T-helper 2 cell treated with Interferon-gamma antibody and Interleukin-4, amounts not matched to agents 5 μg/mL and 100 μg/mL, for 36 hours (primary cell): ENCODE data around the gene TRPM3.
"Not testable (repeated sequence)": the region's sequence is repeated elsewhere in the genome, so short reads cannot be mapped to it uniquely, and the experiment has no call there.

Source experiments
- DNase-seq: peaks from one replicate; pipeline ENCODE4 v3.0.0; 2021; ENCODE audit warnings: low spot score
- H3K27ac Mint-ChIP-seq: one replicate; pipeline ENCODE4 v1.8.0; 2021; ENCODE audit warnings: mild to moderate bottlenecking, mixed read lengths
- H3K27me3 Mint-ChIP-seq: one replicate; pipeline ENCODE4 v1.8.0; 2021; ENCODE audit warnings: low read depth, mixed read lengths
- H3K36me3 Mint-ChIP-seq: one replicate; pipeline ENCODE4 v1.8.0; 2021; ENCODE audit warnings: low read depth, mixed read lengths
- H3K4me1 Mint-ChIP-seq: one replicate; pipeline ENCODE4 v1.8.0; 2021; ENCODE audit warnings: low read depth, mixed read lengths
- H3K4me3 Mint-ChIP-seq: one replicate; pipeline ENCODE4 v1.8.0; 2022; ENCODE audit warnings: mild to moderate bottlenecking, moderate library complexity, mixed read lengths
- H3K9me3 Mint-ChIP-seq: one replicate; pipeline ENCODE4 v1.8.0; 2021; ENCODE audit warnings: mixed read lengths

TRPM3 gene

DNA sequence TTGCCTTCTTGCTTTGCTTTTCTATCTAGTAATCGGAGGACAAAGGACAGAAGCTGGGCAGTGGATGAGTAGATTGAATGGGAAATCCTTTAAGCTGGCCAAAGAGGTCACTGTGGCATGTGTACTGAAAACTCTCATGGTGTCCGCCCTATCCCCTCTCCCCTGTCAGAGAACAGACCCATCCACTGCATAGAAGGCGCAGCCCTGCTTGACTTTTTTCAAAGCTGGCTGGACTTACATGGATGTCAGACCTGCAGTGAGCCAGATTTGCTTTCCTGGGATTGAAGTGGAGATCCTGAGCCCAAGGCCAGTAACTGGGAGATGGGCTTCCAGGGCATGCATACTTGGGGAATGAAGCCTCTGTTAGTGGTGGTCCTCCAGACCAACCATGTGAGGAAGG is 329.5 kb downstream of the TRPM3 start:
- DNase-seq: no peak
- Mint-ChIP-seq H3K4me1 (no peaks in the 10 kb centered on the region), H3K27me3 (no peaks in the 10 kb centered on the region), H3K36me3 (no peaks in the 10 kb centered on the region), H3K27ac (no peak overlapping the region), H3K4me3 (no peak overlapping the region), H3K9me3 (no peaks in the 10 kb centered on the region)

DNA sequence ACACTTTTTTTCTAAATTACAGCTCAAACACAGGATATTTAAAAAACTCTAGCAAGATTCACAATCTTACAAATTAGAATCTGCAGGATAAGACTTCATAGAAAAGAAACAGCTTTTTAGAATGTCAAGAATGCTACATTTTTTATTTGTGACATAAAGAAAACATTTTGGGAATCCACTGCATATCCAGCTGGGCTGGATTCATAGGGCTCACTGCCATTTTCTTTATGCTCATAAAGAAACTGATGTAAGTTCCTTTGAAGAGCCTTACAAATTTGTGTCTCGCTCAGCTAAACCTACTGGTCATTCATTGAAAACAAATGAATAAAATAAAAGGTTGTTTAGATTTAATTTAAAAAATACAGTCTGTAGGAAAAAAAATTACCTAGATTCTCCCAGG is 332.3 kb downstream of the TRPM3 start:
- no peak for DNase-seq

DNA sequence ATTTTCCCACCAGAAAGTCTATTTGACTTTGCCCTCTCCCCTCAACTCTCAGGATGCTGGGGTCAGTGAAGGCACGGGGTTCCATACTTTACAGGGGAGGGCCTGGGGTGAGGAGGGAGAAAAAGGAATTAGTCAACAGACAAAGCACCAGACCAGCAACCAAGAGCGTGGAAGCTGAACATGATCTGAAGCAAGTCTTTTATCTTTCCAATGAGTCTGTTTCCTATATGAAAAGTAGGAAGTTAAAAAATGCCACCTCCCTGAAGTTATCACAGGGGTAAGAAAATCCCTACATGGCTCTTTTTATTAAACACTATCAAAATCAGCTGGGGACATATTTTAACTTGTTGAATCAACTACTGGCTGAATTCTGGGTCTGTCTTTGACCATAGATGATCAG is 337.0 kb downstream of the TRPM3 start:
- no peak for DNase-seq
- Mint-ChIP-seq H3K36me3 (no peaks in the 10 kb centered on the region), H3K27ac (no peak overlapping the region), H3K27me3 (no peaks in the 10 kb centered on the region), H3K4me3 (no peak overlapping the region), H3K4me1 (no peaks in the 10 kb centered on the region), H3K9me3 (no peaks in the 10 kb centered on the region)

More for the DNA sequence above, 332.3 kb downstream of the TRPM3 start:
- no peaks in the 10 kb centered on the region for H3K9me3 Mint-ChIP-seq
- H3K4me1 Mint-ChIP-seq: no peaks in the 10 kb centered on the region
- no peaks in the 10 kb centered on the region for H3K36me3 Mint-ChIP-seq
- H3K27ac Mint-ChIP-seq: no peak overlapping the region
- no peak overlapping the region for H3K4me3 Mint-ChIP-seq
- H3K27me3 Mint-ChIP-seq: no peaks in the 10 kb centered on the region

DNA sequence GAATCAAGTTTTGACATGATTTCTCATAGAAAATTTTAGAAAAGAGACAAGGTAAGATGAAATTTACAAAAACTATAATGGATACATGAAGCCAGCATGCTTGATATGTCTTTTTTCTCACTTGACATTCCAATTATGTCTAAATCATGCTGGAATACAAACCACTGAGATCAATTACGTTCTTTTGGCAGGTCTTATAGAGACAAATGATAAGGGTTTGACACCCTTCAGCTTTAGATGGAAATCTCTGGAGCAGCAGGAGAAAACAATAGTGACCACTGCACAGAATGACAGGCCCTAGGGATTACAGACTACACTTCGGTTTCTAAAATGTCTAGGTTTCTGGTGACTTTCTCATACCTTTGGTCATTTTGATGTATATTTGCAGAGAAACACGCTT is 342.9 kb downstream of the TRPM3 start:
- Mint-ChIP-seq H3K36me3 (no peaks in the 10 kb centered on the region), H3K9me3 (no peaks in the 10 kb centered on the region), H3K4me1 (no peaks in the 10 kb centered on the region), H3K27me3 (no peaks in the 10 kb centered on the region), H3K4me3 (no peak overlapping the region), H3K27ac (no peak overlapping the region)
- no peak for DNase-seq

DNA sequence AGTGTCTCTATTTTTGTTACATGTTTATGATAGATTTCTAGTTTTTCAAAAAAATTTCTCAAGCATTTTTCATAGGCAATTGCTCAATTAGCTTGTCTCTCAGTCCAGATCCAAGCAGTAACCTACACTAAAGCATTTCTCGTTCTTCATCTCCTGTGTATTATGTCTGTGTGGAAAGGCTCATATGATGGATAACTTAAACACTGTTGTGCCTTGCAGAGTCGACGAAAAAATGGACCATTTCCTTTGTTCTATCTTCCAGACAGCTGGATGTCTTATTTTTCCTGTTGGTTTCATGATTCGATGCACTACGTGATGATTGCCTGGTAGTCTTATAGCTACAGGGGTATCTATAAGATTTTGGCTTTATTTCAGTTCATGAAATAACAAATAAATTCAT is 347.8 kb downstream of the TRPM3 start:
- H3K4me1 Mint-ChIP-seq: no peaks in the 10 kb centered on the region
- DNase-seq: no peak
- no peaks in the 10 kb centered on the region for H3K36me3 Mint-ChIP-seq
- H3K9me3 Mint-ChIP-seq: no peaks in the 10 kb centered on the region
- H3K4me3 Mint-ChIP-seq: no peak overlapping the region
- no peak overlapping the region for H3K27ac Mint-ChIP-seq
- H3K27me3 Mint-ChIP-seq: no peaks in the 10 kb centered on the region

DNA sequence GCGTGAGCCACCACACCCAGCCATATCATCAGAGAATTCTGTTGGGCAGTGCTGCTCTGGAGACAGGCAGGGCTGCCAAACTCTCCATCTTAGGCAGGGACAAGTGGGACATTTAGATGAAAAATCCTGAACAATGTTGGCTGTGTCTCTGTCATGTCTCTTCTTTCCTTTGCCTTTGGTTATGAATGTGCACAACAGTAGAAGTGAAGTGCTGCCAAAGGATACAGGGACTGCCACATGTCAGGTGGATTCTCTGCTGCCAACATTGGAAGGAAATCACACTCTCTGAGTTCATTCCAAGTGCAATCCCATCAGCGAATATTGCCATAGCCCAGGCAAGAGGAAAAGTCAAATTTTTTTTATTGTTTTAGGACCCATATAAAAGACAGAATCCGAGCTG is 348.8 kb downstream of the TRPM3 start:
- Mint-ChIP-seq H3K36me3 (no peaks in the 10 kb centered on the region), H3K4me3 (no peak overlapping the region)

DNA sequence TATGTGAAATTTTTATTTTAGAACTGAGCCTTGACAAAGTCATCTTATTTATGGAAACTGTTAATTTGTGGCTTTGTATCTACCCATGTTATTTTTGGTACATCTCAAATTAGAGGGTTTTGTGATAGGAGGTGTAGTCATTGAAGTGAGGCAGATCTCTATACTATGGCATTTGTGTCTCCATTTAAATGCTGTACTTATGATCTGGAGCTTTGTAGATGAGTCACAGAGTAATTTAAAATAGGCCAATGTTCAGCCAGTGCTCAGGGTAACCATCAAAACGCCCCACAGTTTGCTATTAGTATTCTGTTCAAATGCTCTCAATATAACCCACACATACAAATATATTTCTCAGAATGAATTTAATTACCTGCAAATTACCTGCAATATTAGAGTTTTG is 355.5 kb downstream of the TRPM3 start:
- H3K27me3 Mint-ChIP-seq: no peaks in the 10 kb centered on the region
- DNase-seq: no peak
- no peak overlapping the region for H3K4me3 Mint-ChIP-seq
- H3K4me1 Mint-ChIP-seq: no peaks in the 10 kb centered on the region
- H3K27ac Mint-ChIP-seq: no peak overlapping the region
- no peaks in the 10 kb centered on the region for H3K36me3 Mint-ChIP-seq
- no peaks in the 10 kb centered on the region for H3K9me3 Mint-ChIP-seq

More for the DNA sequence above, 348.8 kb downstream of the TRPM3 start:
- H3K9me3 Mint-ChIP-seq: no peaks in the 10 kb centered on the region
- no peaks in the 10 kb centered on the region for H3K27me3 Mint-ChIP-seq
- no peak overlapping the region for H3K27ac Mint-ChIP-seq
- H3K4me1 Mint-ChIP-seq: no peaks in the 10 kb centered on the region
- no peak for DNase-seq

DNA sequence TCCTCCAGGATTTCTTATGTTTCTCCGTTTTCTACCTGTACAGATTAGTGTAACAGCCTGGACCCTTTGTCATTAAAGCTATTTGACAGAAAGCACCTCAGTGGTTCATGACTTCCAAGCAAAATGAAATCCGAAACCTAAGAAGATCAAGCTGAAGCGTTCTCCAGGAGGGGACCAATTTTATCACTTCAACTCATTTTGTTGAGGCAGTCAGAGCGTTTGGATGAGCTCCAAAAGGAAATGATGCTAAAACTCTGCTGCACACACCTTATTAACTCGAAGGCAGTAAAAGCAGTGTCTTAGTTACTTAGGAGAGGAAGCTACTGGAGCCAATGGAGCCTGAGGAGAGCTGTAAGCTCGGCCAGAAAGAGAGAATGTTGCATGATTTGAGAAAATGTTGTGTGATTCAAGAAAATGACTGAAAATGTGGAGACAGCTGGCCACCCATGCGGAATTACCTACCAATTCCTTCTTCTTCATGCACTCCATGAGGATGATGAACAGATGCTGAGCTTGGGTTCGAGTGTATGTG is 360.2 kb downstream of the TRPM3 start:
- Mint-ChIP-seq H3K36me3 (no peaks in the 10 kb centered on the region), H3K27ac (no peak overlapping the region), H3K4me1 (no peaks in the 10 kb centered on the region), H3K4me3 (no peak overlapping the region), H3K27me3 (no peaks in the 10 kb centered on the region), H3K9me3 (no peaks in the 10 kb centered on the region)
- no peak for DNase-seq

DNA sequence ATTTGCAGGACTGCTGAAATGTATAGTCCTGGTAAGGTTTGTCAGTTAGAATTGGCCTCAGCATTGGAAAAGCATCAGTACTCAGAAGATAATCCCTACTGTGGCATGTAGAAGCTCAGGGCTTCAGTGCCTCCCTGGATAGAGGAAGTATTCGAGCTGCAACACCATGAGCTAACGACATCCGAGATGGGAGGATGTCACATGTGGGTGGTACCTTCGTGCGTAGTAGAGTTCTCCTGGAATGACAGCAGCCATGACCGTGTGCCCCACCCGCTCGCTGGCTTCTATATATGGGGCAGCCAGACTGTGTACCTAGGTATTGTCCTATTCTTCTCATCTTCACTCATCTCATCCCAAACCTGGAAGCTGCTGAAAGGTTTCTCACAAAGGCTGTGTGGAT is 361.2 kb downstream of the TRPM3 start:
- Mint-ChIP-seq H3K27ac (no peak overlapping the region), H3K27me3 (no peaks in the 10 kb centered on the region), H3K9me3 (no peaks in the 10 kb centered on the region), H3K4me1 (no peaks in the 10 kb centered on the region), H3K36me3 (no peaks in the 10 kb centered on the region), H3K4me3 (no peak overlapping the region)
- DNase-seq: no peak

DNA sequence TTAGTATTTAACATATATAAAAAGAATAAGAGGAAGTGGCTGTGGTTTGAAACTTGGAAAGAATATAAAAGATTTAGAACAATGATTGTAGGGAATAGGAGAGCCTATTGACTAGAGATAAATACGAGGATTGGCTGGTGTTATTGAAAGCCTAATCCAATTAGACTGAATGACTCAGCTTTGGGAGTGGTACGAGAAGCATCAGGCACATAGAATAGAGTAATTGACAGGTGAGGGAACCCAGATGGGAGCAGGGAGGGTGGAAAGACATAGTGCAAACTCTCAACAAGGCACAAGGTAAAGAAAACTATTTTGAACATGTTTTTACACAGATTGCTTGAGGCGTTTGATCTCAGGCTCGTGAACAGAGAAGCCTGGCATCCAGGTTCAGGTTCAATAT is 368.1 kb downstream of the TRPM3 start:
- DNase-seq: no peak
- Mint-ChIP-seq H3K36me3 (no peaks in the 10 kb centered on the region), H3K4me1 (no peaks in the 10 kb centered on the region), H3K27me3 (no peaks in the 10 kb centered on the region), H3K27ac (no peak overlapping the region), H3K9me3 (no peaks in the 10 kb centered on the region), H3K4me3 (no peak overlapping the region)

DNA sequence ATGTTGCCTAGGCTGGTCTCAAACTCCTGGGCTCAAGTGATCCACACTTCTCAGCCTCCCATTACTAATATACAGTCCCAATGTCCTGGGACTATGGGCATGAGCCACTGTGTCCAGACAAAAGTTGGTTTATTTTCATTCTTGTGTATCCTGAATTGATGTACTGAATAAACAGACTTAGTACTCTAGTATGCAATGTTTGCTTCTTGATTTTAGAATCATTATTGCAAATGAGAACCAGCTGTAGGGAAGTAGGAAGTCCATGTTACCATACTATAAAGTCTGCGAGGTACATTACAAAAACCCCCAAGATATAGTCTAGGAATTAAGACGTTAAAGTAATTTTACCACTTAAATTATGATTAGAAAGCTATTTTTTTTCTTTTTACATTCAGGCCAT is 372.4 kb downstream of the TRPM3 start:
- no peak for DNase-seq
- Mint-ChIP-seq H3K36me3 (no peaks in the 10 kb centered on the region), H3K4me1 (no peaks in the 10 kb centered on the region), H3K4me3 (no peak overlapping the region), H3K27me3 (no peaks in the 10 kb centered on the region), H3K9me3 (no peaks in the 10 kb centered on the region), H3K27ac (no peak overlapping the region)

DNA sequence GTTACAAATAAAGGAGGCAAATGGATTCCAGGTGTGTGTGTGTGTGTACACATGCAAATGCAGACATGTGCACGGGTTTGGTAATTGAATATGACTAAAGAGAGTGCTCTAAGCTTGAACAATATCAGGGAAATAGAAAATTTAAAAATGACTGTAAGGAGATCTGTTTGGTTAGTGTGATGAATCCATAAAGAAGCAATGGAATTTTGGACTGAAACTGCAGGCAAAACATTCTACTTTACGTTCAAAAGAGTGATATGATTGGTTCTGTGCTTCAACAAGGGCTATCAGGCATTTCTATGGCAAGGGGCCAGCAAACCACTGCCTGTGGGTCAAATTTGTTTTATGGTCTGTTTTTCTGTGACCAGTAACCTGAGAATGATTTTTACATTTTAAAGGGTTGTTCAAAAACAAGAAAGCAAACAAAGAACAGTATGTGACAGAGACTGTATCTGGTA is 374.1 kb downstream of the TRPM3 start:
- no peak for DNase-seq
- Mint-ChIP-seq H3K36me3 (no peaks in the 10 kb centered on the region), H3K4me3 (no peak overlapping the region), H3K27ac (no peak overlapping the region), H3K4me1 (no peaks in the 10 kb centered on the region), H3K9me3 (no peaks in the 10 kb centered on the region), H3K27me3 (no peaks in the 10 kb centered on the region)

DNA sequence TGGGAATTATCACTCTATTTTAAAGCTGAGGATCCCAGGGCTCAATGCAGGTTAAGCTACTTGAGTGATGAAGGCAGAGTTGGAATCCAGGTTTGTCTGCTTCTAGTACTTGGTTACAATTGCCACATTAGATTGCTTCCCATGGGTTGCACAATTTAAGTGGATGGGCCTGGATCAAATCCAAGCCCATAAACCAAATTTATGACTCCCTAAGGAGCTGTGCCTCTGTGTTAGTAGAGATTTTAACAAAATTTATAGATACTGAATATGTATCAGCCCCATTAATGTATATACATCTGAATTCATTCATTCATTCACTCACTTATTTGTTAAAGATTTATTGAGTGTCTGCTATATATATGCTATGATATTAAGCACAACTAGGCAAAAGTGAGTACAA is 374.7 kb downstream of the TRPM3 start:
- Mint-ChIP-seq H3K9me3 (no peaks in the 10 kb centered on the region), H3K36me3 (no peaks in the 10 kb centered on the region), H3K4me3 (no peak overlapping the region), H3K4me1 (no peaks in the 10 kb centered on the region), H3K27ac (no peak overlapping the region), H3K27me3 (no peaks in the 10 kb centered on the region)
- no peak for DNase-seq

DNA sequence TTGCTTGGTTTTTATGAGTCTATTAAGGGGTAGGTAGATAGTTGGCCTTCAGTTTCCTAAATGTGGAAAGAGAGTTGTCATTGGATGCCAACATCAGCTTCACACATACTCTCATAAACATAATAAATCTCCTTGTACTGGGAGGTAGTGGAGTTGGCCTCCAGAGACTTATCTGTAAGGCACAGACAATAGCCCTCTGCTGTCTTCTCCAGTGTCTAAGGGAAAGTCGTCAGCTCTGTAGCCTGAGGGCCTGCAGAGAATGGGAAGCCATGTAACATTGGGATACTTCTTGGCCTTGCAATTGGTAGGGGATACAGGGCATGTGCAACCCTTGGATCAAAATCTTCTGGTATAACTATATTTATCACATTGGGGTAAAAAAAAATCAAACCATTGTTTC is 375.1 kb downstream of the TRPM3 start:
- Mint-ChIP-seq H3K36me3 (no peaks in the 10 kb centered on the region), H3K4me3 (no peak overlapping the region), H3K9me3 (no peaks in the 10 kb centered on the region), H3K4me1 (no peaks in the 10 kb centered on the region), H3K27ac (no peak overlapping the region), H3K27me3 (no peaks in the 10 kb centered on the region)
- DNase-seq: no peak

DNA sequence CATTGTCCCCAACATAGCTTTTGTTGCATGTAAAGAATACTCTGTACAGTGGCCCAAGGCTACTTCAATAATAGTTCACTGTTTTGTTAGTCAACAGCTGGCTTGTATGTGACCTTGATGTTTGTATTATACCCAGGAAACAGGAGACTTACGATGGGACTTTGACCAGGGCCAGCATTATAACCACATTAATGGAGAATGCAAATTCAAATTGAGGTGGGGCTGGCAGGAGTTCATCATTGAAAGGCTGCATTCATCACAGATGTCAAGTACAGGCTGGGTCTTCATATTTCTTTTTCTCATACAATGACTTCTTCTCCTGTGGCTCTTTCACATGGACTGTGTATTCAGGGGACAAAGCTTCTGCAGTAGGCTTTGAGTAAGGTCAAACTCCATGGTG is 396.6 kb downstream of the TRPM3 start:
- not testable (repeated sequence) for H3K9me3 Mint-ChIP-seq, H3K27me3 Mint-ChIP-seq, H3K4me3 Mint-ChIP-seq, H3K36me3 Mint-ChIP-seq, DNase-seq, H3K4me1 Mint-ChIP-seq, H3K27ac Mint-ChIP-seq
